Limb (tissue), 2 donors: Measurements from ENCODE around the gene KRT71.

Experiments
- DNase-seq, 2 donors: peaks; one replicate each; pipeline ENCODE4 v3.0.0-alpha.2; 2016; ENCODE audit errors: extremely low spot score in 2 of 2

The KRT71 gene

GRCh38 chr12:52575948-52576347 is 23.0 kb upstream of the KRT71 start:
- no peak for DNase-seq

DNA sequence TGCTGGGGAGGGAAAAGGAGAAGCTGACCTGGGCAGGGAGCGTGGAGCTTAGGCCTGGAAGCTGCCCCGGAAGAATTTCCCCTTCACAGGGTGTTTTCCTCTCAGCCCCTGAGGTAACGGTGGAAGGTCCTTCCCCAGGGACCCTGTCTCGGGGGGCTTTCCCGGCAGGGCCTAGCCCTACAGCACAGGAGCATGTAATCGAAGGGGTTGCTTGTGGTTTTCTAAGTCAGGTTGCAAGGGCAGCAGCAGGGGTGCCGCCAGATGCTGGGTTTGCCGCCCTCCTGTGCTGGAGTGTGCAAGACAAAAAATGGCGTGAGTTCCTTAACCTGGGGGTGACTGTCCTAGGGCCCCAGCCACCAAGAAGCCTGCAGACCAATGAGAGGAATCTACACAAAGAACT is 22.3 kb upstream of the KRT71 start:
- DNase-seq, result no peak

- no peak for DNase-seq
Observed at GRCh38 chr12:52573743-52574142, 20.8 kb upstream of the KRT71 start, which contains the start of gene KRT74. Gene KRT74 (minus strand): TSS chr12:52573843. CDS start chr12:52573777, 66 bp downstream.

GRCh38 chr12:52573306-52573705 is 20.4 kb upstream of the KRT71 start:
- no peak for DNase-seq

- DNase-seq, result no peak
Observed at GRCh38 chr12:52570511-52570910, 17.6 kb upstream of the KRT71 start.

- DNase-seq, result no peak
Observed at GRCh38 chr12:52568111-52568510, 15.2 kb upstream of the KRT71 start.

DNA sequence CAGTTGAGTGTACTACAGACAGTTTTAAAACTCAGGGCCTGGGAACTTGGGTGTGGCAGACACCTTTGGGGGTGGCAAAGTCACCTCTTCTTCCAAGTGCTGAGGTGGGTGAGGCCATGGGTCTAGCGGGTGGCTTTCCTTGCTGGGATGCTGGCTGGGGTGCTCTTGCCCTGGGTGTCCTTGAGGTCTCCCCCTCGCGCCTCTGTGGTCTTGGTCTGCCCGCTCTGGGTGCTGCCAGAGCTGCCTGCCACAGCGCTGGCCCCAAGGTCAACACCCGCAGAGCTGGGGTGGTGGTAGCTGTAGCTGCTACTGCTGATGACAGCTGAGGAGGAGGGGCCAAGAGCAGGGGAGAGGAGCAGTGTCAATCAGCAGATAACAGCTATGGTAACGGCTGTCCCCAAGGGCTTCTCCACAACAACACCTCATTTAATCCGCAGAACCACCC is 13.9 kb upstream of the KRT71 start:
- no peak for DNase-seq

DNA sequence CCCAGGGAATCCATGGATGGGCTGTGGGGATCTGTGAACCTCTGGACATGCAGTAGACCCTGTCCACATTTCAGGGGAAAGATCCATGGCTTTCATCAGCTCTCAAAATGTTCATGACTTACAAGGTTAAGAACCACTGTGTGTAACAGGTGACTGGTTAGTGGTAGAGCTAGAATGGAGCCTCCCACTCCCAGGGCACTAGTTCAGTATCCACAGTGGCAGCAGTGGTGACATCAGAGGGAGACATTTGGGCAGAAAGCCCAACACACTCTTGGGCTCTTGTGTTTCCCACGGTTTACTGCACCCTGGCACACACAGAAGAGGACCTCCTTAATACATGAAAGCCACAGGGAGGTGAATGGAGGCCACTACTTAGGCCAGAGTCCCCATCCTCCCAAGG is 11.6 kb upstream of the KRT71 start:
- no peak for DNase-seq

- DNase-seq, result no peak
Observed at GRCh38 chr12:52561880-52562449, 9.0 kb upstream of the KRT71 start.

DNA sequence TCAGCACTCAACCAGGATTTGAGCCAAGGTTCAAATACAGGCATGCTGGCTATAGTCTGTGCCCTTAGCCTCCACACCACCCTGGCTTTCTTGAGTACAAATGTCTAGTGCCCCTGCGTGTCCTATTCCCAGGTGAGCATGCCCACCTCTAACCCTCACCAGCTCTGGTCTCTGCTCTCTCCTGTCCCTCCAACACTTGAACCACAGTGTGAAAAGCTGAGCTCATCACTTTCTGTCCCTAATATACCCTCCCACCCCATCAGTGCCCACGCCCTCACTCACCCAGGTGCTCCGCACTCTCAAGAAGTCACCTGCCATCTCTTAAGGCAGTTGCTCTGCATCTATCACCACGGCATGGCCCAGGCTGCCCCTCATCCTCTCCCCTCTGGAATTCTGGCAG is 7.0 kb upstream of the KRT71 start:
- DNase-seq, result no peak

- no peak for DNase-seq
Observed at GRCh38 chr12:52558781-52559445, 6.0 kb upstream of the KRT71 start.

DNA sequence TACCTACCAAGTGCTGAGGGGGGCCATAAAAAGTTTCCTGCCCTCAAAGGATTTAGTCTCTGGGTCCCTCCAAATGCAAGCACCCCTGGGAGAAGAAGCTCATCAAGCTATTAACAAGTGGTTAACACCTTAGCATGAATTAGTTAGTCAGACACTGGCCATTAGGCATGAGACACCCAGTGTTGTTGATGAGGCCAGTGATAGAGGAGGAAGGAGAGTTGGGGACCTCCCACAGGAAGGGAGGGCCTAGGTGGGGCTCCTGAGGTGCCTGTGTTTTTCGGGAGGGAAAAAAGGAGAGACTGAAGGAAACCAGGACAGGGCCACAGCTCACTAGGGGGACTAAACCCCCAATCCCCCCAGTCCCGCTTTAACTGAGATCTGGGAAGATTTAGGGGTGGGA is 4.5 kb upstream of the KRT71 start:
- no peak for DNase-seq

DNA sequence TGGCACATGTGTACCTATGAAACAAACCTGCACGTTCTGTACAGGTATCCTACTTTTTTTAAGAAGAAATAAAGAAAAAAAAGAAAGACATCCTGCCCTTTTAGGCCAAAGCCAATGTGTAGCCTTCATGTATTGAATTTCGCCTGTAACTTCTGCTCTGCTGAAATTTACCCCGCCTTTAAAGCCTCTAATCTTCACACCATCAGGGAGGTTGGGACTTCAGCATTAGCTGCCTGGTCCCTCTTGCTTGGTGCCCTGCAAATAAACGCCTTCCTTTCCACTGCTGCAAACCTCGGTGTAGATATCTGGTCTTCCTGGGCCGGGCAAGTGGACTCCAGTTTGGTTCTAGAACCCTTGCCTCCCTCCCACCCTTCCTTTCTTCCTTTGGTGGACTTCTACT is 2.6 kb upstream of the KRT71 start:
- no peak for DNase-seq

DNA sequence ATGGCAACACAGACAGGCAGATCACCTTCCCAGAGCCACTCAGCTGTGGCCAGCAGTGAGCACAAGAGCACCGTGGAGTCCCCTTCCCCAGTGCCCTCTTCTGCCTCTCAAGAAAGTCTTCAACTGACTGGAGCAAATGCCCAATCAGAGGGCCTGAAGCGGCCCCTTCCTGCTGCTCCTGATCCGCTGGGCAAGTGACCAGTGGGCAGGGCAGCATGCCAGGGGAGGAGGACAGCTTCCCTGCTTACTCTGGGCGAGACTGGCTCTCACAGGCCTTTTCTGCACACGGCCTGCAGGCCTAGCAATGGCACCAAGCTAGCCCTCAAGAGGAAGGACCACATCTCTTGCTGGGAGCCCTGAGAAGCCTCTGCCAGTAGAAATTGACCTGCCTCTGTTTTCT is 890 bp downstream of the KRT71 start:
- no peak for DNase-seq

DNA sequence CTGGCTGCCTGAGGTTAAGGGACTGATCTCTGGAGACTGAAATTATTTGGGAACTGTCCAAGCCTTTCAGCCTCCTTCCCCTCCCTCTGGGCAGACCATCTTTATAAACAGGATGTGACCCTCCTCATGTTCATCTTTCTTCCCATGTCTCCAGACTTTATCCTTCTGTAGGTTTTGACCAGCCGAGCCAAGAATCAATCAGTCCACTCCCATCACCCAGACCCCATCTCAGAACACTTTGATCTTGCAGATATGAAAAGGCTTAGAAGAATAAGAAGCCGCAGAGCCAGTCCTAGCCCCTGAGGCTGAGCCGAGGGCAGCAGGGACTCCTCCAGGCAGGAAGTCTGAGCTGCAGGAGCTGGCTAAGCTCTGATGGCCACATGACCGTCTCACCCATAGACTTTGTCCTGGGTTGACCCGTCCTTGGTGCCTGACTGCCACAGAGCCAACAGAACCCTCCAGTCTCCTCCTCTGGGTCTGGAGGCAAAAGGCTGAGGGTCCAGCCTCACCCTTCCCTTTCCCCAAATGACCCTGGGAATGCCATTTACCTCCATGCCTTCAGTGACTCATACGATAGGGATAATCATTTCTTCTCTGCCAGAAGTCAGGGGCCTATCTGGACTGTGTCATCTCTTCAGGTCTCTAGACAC is 1.6 kb downstream of the KRT71 start:
- DNase-seq, result no peak

DNA sequence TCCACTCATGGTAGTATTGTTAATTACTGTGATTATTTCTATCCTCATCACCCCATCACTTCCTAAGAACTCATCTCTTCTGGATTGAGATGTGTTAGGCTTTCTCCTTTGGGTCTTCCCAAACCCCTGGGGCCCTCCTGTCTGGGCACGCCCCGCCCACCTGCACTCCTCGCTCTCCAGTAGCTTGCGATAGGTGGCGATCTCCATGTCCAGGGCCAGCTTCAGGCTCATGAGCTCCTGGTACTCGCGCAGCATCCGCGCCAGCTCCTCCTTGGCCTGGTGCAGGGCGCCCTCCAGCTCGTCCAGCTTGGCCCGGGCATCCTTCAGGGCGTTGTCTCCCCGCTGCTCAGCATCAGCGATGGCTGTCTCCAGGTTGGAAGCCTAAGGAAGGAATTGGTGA is 6.8 kb downstream of the KRT71 start:
- no peak for DNase-seq

DNA sequence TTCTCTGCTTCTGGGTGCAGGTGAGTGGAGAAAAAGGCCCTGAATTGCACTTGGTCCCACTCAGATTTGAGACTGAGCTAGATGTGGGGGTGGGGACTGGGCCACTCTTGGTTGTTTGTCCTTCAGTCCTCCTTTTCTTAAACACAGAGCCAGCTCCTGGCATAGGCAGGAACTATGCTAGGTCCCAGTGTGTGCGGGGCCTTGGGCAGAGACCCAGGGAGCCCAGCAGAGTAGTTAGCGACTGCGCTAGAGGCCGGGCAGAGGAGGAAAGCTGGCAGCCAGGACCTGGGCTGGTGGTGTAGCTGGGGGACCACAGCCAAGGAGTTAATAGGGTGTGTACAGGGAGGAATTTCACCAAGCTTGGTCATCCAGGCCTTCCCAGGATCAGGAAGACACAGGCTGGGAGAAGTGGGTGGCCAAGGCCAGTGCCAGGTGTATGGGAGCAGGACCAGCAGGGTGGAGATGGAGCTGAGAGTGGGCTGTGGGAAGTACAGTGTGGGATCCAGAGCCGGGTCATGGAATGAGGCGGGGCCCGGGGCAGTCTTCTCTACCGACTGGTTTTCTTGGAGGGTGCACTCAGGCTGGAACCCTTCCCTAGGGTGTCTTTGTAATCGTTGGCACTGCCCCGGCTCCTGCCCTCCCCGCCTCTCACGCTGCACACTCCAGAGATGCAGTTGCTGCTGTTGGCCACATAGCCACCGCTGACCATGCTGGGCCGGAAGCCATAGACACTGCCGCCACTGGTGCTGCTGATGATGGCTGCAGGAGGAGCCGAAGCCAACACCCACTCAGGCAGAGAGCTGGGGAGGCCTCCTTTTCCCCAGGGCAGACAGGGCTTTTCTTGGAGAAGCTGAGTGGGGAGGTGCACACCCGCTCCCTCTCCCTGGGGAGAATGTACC is 8.7 kb downstream of the KRT71 start:
- no peak for DNase-seq

GRCh38 chr12:52542785-52543318 is 10.1 kb downstream of the KRT71 start:
- no peak for DNase-seq

- DNase-seq, result no peak
Observed at GRCh38 chr12:52542157-52542556, 10.8 kb downstream of the KRT71 start.

DNA sequence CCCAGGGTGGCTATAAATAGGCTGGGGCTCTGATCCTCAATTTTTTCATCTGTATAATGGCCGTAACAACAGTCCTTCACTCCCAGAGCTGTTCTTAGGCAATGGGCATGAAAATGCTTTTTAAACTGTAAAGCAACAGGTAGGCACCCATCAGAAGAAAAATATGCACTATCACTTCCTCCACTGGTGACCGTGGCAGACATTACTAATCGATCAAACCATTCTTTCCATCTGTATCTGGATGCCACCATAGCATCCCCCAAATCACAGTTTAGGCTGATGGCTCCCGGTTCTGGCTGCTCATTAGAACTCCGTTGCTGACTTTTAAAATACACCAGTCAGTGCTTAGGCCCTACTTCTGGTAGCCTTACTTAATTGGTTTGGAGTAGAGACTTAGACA is 11.2 kb downstream of the KRT71 start:
- no peak for DNase-seq

GRCh38 chr12:52540531-52540930 is 12.4 kb downstream of the KRT71 start:
- no peak for DNase-seq

- no peak for DNase-seq
Observed at GRCh38 chr12:52539821-52540173, 13.1 kb downstream of the KRT71 start.
